ENCODE results near the gene FGD2.

DNA sequence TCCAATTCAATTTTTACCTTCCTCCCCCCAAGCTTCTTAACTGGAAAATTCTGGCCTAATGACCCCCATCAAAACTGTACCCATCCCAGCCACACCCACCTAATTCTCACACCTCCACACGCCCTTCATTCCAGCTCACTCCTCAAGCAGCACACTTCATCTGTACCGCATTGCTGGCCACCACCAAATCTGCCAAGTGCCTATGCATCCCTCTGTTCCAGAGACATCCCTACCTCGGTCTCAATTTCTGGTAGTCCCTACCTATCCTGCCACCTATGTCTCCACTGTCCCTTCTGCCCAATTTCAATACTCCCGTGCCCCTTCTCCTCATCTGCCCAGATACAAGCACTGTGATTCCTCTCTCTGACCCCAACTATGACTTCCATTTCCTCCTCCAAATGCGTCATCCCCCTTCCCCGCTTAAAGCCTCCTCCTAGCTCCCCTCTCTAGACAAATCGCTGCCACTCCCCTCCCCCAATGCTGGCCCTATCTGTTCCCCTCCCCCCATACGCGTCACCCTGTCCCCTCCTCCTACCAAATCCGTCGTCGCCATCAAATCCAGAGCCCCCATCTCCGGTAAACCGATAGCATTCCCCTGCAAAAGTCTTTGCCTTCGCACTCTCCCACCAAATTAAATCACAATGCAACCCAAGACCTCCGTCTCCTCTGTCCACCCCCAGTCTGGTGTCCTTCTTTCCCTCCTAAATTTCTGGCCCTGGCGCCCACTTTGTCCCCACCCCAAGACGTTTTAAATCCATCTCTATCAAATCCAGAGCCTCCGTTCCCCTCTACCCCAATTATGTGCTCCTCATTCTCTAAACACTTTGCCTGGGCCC lies 20.7 kb upstream of the FGD2 start:
- TF ChIP-seq, protein P1, sequence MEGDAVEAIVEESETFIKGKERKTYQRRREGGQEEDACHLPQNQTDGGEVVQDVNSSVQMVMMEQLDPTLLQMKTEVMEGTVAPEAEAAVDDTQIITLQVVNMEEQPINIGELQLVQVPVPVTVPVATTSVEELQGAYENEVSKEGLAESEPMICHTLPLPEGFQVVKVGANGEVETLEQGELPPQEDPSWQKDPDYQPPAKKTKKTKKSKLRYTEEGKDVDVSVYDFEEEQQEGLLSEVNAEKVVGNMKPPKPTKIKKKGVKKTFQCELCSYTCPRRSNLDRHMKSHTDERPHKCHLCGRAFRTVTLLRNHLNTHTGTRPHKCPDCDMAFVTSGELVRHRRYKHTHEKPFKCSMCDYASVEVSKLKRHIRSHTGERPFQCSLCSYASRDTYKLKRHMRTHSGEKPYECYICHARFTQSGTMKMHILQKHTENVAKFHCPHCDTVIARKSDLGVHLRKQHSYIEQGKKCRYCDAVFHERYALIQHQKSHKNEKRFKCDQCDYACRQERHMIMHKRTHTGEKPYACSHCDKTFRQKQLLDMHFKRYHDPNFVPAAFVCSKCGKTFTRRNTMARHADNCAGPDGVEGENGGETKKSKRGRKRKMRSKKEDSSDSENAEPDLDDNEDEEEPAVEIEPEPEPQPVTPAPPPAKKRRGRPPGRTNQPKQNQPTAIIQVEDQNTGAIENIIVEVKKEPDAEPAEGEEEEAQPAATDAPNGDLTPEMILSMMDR (IDR thresholded peaks at IDR 0.05) = no peak
- TF ChIP-seq POLR2A (IDR thresholded peaks at IDR 0.05) = no peak

Data from body of pancreas (tissue), 4 donors.